Measurements from ENCODE around the gene TIRAP.

The TIRAP gene

GRCh38 chr11:126327281-126328000 is 44.5 kb downstream of the TIRAP start:
- no peak for DNase-seq

- no peak for DNase-seq
These were observed 45.1 kb downstream of the TIRAP start for GRCh38 chr11:126328001-126328390.

- no peak for DNase-seq
These were observed 45.6 kb downstream of the TIRAP start for GRCh38 chr11:126328444-126328843.

GRCh38 chr11:126328938-126329643 is 46.2 kb downstream of the TIRAP start:
- DNase-seq, result no peak

GRCh38 chr11:126329644-126330211 is 46.8 kb downstream of the TIRAP start:
- DNase-seq, result no peak

GRCh38 chr11:126331286-126331685 is 48.4 kb downstream of the TIRAP start:
- DNase-seq, result no peak

- peak; percentile 36 for DNase-seq
These were observed 49.4 kb downstream of the TIRAP start for GRCh38 chr11:126332221-126332711.

- no peak for DNase-seq
These were observed 50.2 kb downstream of the TIRAP start for GRCh38 chr11:126333142-126333541.

- peak; percentile 27 for DNase-seq
These were observed 52.0 kb downstream of the TIRAP start for GRCh38 chr11:126334659-126335462.

- DNase-seq, result no peak
These were observed 52.5 kb downstream of the TIRAP start for GRCh38 chr11:126335463-126335760.

GRCh38 chr11:126336138-126336541 is 53.2 kb downstream of the TIRAP start:
- no peak for DNase-seq

GRCh38 chr11:126336671-126337101 is 53.8 kb downstream of the TIRAP start:
- no peak for DNase-seq

- DNase-seq, result no peak
These were observed 54.2 kb downstream of the TIRAP start for GRCh38 chr11:126337126-126337473.

- DNase-seq, result peak; percentile 90
These were observed 54.8 kb downstream of the TIRAP start for GRCh38 chr11:126337474-126338241.

GRCh38 chr11:126338346-126339055 is 55.6 kb downstream of the TIRAP start:
- DNase-seq, result no peak

GRCh38 chr11:126339073-126339862 is 56.4 kb downstream of the TIRAP start:
- DNase-seq, result peak; percentile 64

- no peak for DNase-seq
These were observed 57.1 kb downstream of the TIRAP start for GRCh38 chr11:126339863-126340434.

- no peak for DNase-seq
These were observed 58.2 kb downstream of the TIRAP start for GRCh38 chr11:126340960-126341606.

GRCh38 chr11:126341760-126342161 is 58.9 kb downstream of the TIRAP start:
- no peak for DNase-seq

- DNase-seq, result no peak
These were observed 60.2 kb downstream of the TIRAP start for GRCh38 chr11:126343051-126343450.

Data from inflammatory macrophage treated with lipopolysaccharide for 4 hours (primary cell).